DMS153 treated with DMSO at 0.1 percent for 48 hours (cell line): ENCODE measurements around the gene PKN2.

Source experiments
- DNase-seq: peaks from one replicate; lab custom pipeline; 2025; ENCODE audit not compliant: unreplicated experiment; lab: John Stamatoyannopoulos, UW

PKN2 gene

GRCh38 chr1:88683541-88684481 is at the start of gene PKN2:
Gene PKN2 (plus strand): TSS chr1:88684273. CDS start chr1:88684581, 308 bp downstream.
- DNase-seq, result peak; percentile 96

DNA sequence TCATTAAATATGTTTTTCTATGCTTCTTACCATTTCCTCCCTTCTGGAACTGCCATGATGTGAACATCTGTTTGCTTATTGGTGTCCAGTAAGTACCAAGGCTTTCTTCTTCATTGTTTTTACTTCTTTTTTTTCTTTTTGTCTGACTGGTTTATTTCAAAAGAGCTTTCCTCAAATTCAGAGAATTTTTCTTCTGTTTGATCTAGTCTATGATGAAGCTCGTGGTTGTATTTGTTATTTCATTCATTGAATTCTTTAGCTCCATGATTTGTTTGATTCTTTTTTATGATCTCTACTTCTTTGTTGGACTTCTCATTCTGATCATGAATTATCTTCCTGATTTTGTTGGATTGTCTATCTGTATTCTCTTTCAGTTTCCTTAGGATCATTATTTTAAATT is 49.5 kb upstream of the PKN2 start:
- no peak for DNase-seq

DNA sequence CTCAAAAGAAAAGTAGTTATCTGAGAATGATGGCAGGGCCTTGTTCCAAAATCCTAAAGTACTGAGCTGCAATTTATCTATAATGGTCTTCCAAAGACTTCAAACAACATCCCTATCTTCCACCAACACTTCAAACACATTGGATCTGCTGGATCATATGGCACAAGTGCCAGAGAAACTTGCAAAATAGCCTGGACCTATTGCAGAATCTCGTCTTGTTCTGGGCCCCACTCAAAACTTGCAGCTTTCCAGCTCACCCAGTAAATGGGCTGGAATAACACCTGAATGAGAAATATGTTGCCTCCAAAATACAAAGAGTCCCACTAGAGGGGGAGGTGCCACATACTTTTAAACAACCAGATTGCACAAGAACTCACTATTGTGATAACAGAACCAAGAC is 44.0 kb upstream of the PKN2 start:
- no peak for DNase-seq

DNA sequence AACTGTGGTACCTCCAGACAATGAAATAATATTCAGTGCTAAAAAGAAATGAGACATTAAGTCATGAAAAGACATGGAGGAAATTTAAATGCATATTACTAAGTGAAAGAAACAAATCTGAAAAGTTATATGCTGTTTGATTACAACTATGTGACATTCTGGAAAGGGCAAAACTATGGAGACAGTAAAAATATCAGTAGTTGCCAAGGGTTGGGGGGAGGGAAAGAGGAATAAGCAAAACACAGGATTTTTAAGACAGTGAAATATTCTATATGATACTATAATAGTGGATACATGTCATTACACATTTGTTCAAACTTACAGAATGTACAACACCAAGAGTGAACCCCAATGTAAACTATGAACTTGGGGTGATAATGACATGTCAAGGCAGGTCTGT is 38.2 kb upstream of the PKN2 start:
- DNase-seq, result no peak

DNA sequence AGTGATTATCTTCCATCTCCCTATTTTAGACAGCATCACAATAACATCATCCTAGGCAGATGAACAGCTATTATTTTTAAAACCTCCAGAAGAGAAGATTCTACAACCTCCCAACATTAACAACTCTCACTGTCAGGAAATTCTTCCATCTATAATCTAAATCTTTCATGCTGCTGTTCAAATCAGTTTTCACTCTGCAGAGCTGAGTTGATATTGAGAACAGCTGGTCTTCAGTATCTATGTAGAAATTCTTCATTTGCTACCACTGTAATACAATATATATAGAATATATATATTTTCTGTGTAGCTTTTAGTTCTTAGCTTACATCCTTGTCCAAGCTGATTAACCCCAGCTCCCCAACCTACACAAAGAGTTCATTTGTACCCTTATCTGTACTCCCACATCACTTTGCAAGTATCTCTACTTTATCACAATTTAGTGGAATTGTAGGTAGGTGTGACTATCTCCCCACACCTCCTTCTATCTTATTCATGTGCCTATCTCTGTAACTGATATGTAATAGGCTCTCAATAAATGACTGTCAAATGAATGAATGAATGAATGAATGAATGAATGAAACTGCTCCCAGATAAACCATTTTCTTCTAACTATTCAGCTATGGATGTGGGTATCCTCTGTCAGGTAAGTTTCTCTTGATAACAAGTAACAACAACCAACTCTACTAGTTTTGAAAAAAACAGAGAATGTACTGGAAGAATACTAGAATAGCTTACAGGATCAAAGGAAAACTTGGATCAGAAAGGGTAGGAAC is 37.4 kb upstream of the PKN2 start:
- no peak for DNase-seq

- no peak for DNase-seq
Observed at GRCh38 chr1:88647249-88647645, 36.8 kb upstream of the PKN2 start.

GRCh38 chr1:88647749-88648415 is 36.2 kb upstream of the PKN2 start:
- no peak for DNase-seq

- no peak for DNase-seq
Observed at GRCh38 chr1:88648706-88649105, 35.4 kb upstream of the PKN2 start.

- DNase-seq, result no peak
Observed at GRCh38 chr1:88649932-88650331, 34.1 kb upstream of the PKN2 start.

- no peak for DNase-seq
Observed at GRCh38 chr1:88650676-88651418, 33.2 kb upstream of the PKN2 start.

- DNase-seq, result no peak
Observed at GRCh38 chr1:88655140-88655539, 28.9 kb upstream of the PKN2 start.

DNA sequence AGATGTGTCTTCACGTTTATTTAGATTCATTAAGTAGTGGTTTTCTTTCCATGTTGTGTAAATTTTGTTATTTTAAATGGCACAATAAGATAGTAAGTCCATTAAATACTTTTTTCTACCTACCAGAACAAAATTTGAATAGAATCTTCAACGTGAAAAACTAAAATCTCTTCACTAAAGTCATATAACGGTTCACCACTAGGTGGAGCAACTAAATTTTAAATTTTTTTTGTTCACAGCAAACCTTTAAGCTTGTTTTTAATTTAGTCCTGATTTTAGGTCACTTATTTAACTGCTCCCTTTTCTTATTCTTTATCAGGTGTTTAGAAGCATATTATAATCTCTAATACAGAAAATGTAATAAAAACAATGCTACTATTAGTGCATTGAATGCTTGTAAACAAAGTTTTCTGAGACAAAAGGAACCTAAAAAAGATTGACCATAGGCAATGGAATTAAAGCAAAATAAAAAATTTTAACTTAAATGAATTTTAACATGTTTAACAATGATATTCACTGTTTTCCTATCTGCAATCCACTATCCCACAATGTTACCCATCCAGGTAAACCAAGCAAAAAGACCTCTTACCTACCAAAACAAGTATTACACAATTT is 28.3 kb upstream of the PKN2 start:
- peak; percentile 15 for DNase-seq

- no peak for DNase-seq
Observed at GRCh38 chr1:88658419-88658818, 25.7 kb upstream of the PKN2 start.

DNA sequence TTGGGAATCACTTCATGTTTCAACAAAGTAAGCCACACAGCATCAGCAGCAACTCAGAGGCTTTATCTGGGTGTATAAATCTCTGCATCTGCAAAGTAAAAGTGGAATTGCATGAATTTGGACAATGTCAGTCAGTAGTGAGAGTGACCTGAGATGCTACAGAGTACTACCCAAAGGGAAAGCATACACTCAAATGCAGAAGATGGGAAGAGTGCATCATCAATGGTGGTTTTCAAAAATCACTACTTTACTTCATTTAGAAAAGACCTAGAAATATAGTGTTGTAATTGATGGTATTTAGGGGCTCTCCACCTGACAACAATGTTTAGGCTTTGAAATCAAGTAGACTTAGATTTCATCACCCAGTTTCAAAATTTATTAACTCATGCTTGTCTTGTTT is 24.5 kb upstream of the PKN2 start:
- DNase-seq, result no peak

- no peak for DNase-seq
Observed at GRCh38 chr1:88661188-88661587, 22.9 kb upstream of the PKN2 start.

DNA sequence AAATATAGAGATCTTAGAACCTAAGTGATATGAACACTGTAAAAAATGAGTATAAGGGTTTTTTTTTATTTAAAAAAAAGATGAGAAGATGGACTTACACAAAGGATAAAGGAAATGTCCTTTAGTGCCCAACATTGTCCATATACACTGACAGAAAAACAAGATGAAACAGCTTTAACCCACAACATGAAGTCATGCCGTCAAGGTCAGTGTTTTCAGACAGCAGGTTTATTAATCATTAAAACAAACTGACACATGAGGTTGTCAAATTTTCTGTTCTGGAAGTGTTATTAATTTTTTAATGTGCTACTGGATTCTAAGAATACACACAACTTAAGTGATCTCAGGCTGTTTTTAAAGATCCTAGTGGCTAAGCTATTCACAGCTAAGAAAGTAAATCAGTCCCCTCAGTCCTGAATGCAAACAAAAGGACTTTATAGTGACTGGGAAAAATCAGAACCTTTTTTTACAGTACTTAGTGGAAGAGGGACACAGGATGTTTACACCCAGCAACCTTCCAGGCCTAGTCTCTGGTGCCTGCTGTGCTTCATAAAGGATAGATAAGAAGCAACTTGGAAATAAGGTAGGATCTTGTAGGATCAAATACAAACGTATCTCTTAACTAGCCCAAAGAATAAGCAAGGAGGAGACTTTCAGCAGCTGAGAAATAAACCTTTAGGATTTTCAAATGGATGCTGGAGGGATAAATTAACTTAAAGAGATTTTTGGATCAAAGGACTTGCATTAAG is 21.9 kb upstream of the PKN2 start:
- no peak for DNase-seq

GRCh38 chr1:88662723-88663122 is 21.4 kb upstream of the PKN2 start:
- no peak for DNase-seq

DNA sequence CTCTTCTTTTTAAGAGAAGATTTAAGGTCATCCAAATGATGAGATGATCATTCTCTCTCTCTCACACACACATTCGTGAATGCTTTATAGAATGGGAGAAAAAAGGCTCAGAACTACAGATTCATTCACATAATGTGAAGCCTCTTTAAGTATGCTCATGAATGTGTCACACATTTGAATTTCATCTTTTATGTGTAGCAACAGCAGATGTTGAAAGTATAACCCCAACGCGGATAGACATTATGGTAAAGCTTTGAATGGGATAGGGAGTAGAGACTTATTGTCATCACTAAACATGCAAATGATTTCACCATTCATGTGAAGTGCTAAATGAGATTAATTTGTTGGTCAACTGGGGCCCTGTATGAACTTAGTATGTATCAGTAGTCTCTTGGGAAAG is 15.7 kb upstream of the PKN2 start:
- DNase-seq, result no peak

DNA sequence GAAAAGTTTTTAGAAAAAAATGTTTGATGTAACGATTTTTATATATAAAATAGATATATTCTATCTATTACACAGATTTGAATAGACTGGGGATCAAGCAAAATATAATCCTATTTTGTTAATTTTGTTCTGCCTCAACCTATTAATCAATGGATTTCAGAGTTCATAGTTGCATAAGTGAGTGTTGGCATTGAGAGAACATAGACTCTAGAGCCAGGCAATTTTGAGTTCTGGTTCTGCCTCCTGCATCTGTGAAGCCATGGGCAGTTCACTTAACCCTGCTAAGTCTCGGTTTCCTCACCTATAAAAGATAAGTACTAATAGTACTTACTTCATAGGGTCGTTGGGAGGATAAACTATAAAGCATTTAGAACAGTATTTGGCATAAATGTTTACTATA is 13.6 kb upstream of the PKN2 start:
- DNase-seq, result no peak

DNA sequence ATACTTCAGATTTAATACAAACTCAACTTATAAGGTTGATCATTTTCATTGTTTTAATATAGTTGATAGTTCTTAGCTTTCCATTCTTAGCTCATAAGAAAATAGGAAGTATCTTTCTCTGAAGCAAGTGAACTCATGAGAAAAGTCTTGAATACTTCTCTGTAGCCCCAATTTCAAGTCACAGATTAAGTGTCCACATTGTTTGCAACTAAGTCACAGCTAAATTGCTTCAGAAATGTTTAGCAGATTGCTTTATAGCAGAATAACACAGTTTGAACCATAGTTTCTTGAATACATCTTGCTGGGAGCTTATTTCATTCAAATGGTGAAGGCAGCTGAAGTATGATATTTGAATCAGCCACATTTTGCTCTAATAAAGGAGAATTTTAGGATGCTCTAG is 10.6 kb upstream of the PKN2 start:
- no peak for DNase-seq
